ENCODE results near the gene TTLL10.
"Not testable (repeated sequence)": the region's sequence is repeated elsewhere in the genome, so short reads cannot be mapped to it uniquely, and the experiment has no call there.

Gene TTLL10

GRCh38 chr1:1146596-1146995 lies 27.1 kb upstream of the TTLL10 start:
- no peak for DNase-seq
- Mint-ChIP-seq H3K27ac (no peak overlapping the region), H3K4me1 (ENCODE audit: low read depth) (peaks cover 21% of the 10 kb centered on the region), H3K27me3 (no peaks in the 10 kb centered on the region), H3K4me3 (no peak overlapping the region), H3K9me3 (no peaks in the 10 kb centered on the region), H3K36me3 (ENCODE audit: low read depth) (no peaks in the 10 kb centered on the region)

- Mint-ChIP-seq H3K4me1 (ENCODE audit: low read depth) (peaks cover 12% of the 10 kb centered on the region), H3K4me3 (no peak overlapping the region), H3K27ac (no peak overlapping the region), H3K9me3 (peaks cover 10% of the 10 kb centered on the region), H3K27me3 (no peaks in the 10 kb centered on the region), H3K36me3 (ENCODE audit: low read depth) (no peaks in the 10 kb centered on the region)
- no peak for DNase-seq
Measured at GRCh38 chr1:1148061-1148460, 25.6 kb upstream of the TTLL10 start.

GRCh38 chr1:1148569-1148968 lies 25.1 kb upstream of the TTLL10 start:
- Mint-ChIP-seq H3K27ac (no peak overlapping the region), H3K27me3 (no peaks in the 10 kb centered on the region), H3K4me1 (ENCODE audit: low read depth) (peaks cover 8% of the 10 kb centered on the region), H3K9me3 (peaks cover 15% of the 10 kb centered on the region), H3K4me3 (no peak overlapping the region), H3K36me3 (ENCODE audit: low read depth) (no peaks in the 10 kb centered on the region)
- DNase-seq, result no peak

DNA sequence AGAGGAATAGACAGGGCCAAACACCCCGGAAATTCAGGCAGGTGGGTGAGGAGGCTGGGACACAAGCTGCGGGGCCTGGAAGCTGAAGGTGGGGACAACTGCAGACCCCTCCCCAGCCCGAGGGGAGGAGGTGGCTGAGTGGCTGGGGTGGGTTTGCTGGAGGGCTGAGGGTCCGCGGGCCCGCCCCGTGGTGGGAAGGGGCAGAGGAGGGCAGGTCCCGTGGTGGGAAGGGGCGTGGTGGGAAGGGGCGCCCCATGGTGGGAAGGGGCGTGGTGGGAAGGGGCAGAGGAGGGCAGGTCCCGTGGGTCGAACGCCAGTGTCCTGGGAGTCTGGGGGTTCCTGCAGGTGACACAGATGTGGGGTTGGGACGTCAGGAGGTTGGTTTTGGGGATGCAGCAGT lies 24.3 kb upstream of the TTLL10 start:
- no peak overlapping the region for H3K27ac Mint-ChIP-seq
- H3K9me3 Mint-ChIP-seq, result peaks cover 16% of the 10 kb centered on the region
- DNase-seq, result no peak
- no peaks in the 10 kb centered on the region for H3K27me3 Mint-ChIP-seq
- H3K4me3 Mint-ChIP-seq, result no peak overlapping the region
- no peaks in the 10 kb centered on the region for H3K36me3 Mint-ChIP-seq (ENCODE audit: low read depth)
- H3K4me1 Mint-ChIP-seq (ENCODE audit: low read depth), result no peaks in the 10 kb centered on the region

DNA sequence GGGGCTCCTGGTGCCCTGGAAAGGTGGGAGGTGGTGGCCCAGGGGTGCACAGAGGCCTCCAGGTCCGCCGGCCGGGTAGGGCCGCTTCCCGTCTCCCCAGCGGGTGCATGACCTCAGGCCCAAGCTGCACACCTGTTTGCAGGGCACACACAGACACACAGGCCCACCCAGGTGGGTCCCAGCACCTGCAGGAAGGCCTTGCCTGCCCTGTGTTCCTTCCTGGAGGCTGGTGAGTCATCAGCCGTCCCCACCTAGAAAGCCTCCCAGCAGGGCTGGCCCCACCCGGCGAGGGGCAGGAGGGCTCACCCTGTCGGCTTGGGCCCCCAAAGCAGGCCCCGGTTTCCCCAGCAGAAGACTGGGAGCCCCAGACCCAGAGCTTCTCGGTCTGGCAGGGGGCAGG lies 23.6 kb upstream of the TTLL10 start:
- H3K36me3 Mint-ChIP-seq (ENCODE audit: low read depth), result no peaks in the 10 kb centered on the region
- H3K4me3 Mint-ChIP-seq, result no peak overlapping the region
- DNase-seq, result no peak
- no peaks in the 10 kb centered on the region for H3K27me3 Mint-ChIP-seq
- H3K9me3 Mint-ChIP-seq, result peaks cover 17% of the 10 kb centered on the region
- H3K27ac Mint-ChIP-seq, result no peak overlapping the region
- H3K4me1 Mint-ChIP-seq (ENCODE audit: low read depth), result no peaks in the 10 kb centered on the region

DNA sequence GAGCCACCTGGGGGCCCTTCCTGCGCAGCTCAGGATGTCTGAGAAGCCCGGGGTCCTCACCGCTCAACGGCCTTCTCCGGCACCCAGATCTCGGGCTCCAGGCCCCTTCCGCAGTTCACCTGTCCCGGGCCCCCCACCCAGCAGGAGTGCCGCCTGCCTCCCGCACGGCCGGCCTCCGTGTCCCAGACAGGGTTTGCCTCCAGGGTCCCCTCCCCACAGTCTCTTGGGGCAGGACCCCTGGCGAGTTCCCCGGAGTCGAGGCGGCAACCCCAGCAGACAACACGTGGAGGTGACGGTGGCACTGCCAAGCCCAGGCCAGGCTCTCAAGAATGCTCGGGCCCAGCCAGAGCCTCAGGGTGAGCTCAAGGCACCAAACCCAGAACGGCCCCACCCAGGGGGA lies 22.4 kb upstream of the TTLL10 start:
- H3K36me3 Mint-ChIP-seq (ENCODE audit: low read depth), result no peaks in the 10 kb centered on the region
- DNase-seq, result no peak
- no peak overlapping the region for H3K27ac Mint-ChIP-seq
- no peaks in the 10 kb centered on the region for H3K4me1 Mint-ChIP-seq (ENCODE audit: low read depth)
- H3K9me3 Mint-ChIP-seq, result peaks cover 21% of the 10 kb centered on the region
- H3K27me3 Mint-ChIP-seq, result no peaks in the 10 kb centered on the region
- H3K4me3 Mint-ChIP-seq, result no peak overlapping the region

DNA sequence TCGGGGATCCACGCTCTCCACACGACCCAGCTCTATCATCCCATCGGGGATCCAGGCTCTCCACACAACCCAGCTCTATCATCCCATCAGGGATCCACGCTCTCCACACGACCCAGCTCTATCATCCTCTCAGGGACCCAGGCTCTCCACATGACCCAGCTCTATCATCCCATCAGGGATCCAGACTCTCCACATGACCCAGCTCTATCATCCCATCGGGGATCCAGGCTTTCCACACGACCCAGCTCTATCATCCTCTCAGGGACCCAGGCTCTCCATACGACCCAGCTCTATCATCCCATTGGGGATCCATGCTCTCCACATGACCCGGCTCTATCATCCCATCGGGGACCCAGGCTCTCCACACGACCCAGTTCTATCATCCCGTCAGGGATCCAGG lies 21.2 kb upstream of the TTLL10 start:
- not testable (repeated sequence) for H3K4me3 Mint-ChIP-seq; H3K4me1 Mint-ChIP-seq (ENCODE audit: low read depth); H3K27me3 Mint-ChIP-seq; DNase-seq; H3K36me3 Mint-ChIP-seq (ENCODE audit: low read depth)
- H3K27ac Mint-ChIP-seq, result peak overlapping the region; percentile 47
- H3K9me3 Mint-ChIP-seq, result peaks cover 21% of the 10 kb centered on the region

GRCh38 chr1:1153215-1153614 lies 20.5 kb upstream of the TTLL10 start:
- H3K4me3 Mint-ChIP-seq; H3K4me1 Mint-ChIP-seq (ENCODE audit: low read depth); H3K27me3 Mint-ChIP-seq; H3K36me3 Mint-ChIP-seq (ENCODE audit: low read depth); DNase-seq: not testable (repeated sequence)
- Mint-ChIP-seq H3K9me3 (peaks cover 21% of the 10 kb centered on the region), H3K27ac (peak overlapping the region; percentile 68)

- Mint-ChIP-seq H3K36me3 (ENCODE audit: low read depth) (no peaks in the 10 kb centered on the region), H3K27ac (peak overlapping the region; percentile 68), H3K4me3 (no peak overlapping the region)
Measured at GRCh38 chr1:1153874-1154273, 19.8 kb upstream of the TTLL10 start.

DNA sequence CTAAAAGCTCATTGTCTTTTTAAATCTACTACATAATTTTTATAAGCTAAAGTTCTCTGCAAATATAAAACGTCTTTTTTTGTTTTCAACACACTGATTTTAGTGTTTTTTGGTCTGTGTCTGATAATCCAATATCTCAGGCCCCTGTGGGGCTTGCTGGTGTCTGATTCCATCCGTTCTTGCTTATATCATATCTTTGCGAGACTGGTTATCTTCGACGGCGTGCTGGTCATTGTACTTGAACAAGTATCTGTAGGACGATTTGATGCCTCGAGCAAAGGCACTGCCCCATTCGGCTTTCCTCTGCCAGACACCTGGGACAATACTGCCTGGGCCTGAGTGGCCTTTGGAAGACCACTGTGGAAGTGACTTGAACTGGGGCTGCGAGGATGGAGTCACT lies 18.4 kb upstream of the TTLL10 start:
- DNase-seq, result no peak
- no peak overlapping the region for H3K4me3 Mint-ChIP-seq
- H3K36me3 Mint-ChIP-seq (ENCODE audit: low read depth), result no peaks in the 10 kb centered on the region
- no peak overlapping the region for H3K27ac Mint-ChIP-seq
- no peaks in the 10 kb centered on the region for H3K4me1 Mint-ChIP-seq (ENCODE audit: low read depth)
- H3K27me3 Mint-ChIP-seq, result no peaks in the 10 kb centered on the region
- H3K9me3 Mint-ChIP-seq, result peaks cover 21% of the 10 kb centered on the region

More at GRCh38 chr1:1153874-1154273, 19.8 kb upstream of the TTLL10 start:
- Mint-ChIP-seq H3K27me3 (no peaks in the 10 kb centered on the region), H3K4me1 (ENCODE audit: low read depth) (no peaks in the 10 kb centered on the region), H3K9me3 (peaks cover 21% of the 10 kb centered on the region)
- DNase-seq, result no peak

DNA sequence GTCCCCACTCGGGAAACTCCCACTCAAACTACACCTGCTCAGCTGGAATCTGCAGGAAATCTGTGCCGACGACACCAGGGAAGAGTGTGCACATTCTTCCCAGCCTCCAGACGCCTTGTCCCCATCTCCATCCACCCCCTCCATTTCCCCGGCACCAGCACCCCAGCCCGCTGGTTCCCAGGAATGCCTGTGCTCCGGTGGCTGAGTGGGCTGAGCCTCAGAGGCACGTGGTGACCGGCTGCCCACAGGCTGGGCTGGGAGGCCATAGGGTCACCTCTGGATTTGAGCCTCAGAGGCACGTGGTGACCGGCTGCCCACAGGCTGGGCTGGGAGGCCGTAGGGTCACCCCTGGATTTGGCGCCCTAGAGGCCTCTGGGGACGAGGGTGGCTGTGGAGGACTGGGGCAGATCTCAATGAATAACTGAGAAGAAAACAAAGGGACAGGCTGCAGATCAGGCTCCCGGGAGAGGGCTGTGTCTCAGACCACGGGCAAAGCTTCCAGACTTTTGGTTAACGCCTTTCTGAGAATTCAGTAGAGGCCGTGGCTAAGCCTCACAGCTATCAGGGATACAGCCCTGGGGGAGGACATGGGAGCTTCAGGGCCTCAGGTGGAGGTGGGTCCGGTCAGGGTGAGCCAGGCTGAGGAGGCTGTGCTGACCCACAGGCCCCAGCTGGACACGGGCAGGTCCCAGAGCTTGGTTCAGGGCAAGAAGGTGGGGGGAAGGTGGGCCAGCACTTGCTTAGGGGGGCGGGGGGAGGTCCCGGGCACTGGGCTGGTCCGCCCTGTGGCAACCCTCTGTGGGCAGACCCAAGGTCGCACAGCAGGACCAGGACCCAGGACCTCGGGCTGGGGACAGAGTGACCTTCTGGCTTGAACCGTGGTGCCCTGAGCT lies 17.3 kb upstream of the TTLL10 start:
- Mint-ChIP-seq H3K4me3 (peak overlapping the region; percentile 41), H3K9me3 (peaks cover 21% of the 10 kb centered on the region), H3K4me1 (ENCODE audit: low read depth) (no peaks in the 10 kb centered on the region), H3K27ac (no peak overlapping the region), H3K36me3 (ENCODE audit: low read depth) (no peaks in the 10 kb centered on the region), H3K27me3 (no peaks in the 10 kb centered on the region)
- DNase-seq, result no peak

DNA sequence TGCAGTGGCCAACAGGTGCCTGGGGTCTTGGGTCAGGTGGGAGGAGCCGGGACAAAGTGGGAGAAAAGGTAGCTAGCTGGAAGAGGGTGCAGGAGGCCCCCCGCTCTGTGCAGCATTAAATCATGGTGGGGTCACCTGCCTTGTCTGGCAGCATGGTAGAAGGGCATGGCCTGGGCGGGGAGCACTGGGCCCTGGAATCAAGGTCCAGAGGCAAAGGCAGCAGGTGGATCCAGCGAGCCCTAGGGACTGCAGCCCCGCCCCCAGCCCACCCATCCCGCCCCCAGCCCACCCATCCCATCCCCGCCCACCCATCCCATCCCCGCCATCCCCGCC lies 16.7 kb upstream of the TTLL10 start:
- Mint-ChIP-seq H3K4me3 (peak overlapping the region; percentile 29), H3K27ac (no peak overlapping the region), H3K36me3 (ENCODE audit: low read depth) (no peaks in the 10 kb centered on the region), H3K27me3 (no peaks in the 10 kb centered on the region), H3K4me1 (ENCODE audit: low read depth) (no peaks in the 10 kb centered on the region), H3K9me3 (peaks cover 21% of the 10 kb centered on the region)
- DNase-seq, result no peak

GRCh38 chr1:1157426-1157913 lies 16.2 kb upstream of the TTLL10 start:
- H3K9me3 Mint-ChIP-seq, result peaks cover 16% of the 10 kb centered on the region
- peak; percentile 81 for DNase-seq
- H3K4me3 Mint-ChIP-seq, result peak overlapping the region; percentile 72
- peak overlapping the region; percentile 50 for H3K27ac Mint-ChIP-seq
- no peaks in the 10 kb centered on the region for H3K27me3 Mint-ChIP-seq
- no peaks in the 10 kb centered on the region for H3K36me3 Mint-ChIP-seq (ENCODE audit: low read depth)
- no peaks in the 10 kb centered on the region for H3K4me1 Mint-ChIP-seq (ENCODE audit: low read depth)

DNA sequence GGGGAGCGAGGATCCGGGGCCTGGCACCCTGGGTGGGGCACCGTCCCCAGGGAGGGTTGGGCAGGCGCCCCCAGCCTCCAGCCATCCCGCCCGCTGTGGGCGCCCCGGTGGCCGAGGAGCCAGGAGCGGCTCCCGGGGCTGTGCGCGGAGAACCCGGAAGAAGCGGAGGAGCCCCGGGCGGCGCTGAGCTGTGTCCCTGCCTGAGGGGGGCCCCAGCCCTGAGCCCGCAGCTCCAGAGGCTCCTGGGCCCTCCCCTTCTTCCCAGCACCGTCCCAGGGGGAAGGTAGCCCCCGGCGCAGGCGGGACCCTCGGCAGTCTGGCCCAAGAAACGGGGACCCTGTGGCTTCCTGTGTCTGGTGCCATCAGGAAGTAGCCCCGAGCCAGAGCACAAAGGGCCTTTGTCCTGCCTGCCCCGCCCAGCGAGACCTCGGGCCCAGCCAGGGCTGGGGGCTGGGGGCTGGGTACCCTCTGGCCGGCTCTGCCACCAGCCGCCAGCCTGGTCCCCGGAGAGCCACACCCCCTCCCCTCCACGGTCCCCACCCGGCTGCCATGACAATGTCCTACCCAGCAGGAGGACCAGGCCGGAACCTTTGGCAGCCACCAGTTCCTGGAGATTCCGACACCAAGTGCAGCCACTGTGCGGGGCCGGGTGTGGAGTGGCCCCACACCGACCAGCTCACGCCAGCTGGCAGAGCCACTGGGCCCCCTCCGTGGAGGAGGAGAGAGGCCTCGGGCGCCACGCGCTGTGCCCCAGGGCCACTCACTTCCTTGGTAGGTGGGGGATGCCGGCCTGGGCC lies 15.6 kb upstream of the TTLL10 start:
- Mint-ChIP-seq H3K27ac (no peak overlapping the region), H3K27me3 (no peaks in the 10 kb centered on the region), H3K4me3 (peak overlapping the region; percentile 72), H3K36me3 (ENCODE audit: low read depth) (no peaks in the 10 kb centered on the region), H3K9me3 (peaks cover 10% of the 10 kb centered on the region), H3K4me1 (ENCODE audit: low read depth) (no peaks in the 10 kb centered on the region)
- peak; percentile 70 for DNase-seq

Measured in activated T-cell treated with anti-CD3 and anti-CD28 coated beads, Interleukin-2, amount 50 U/mL, for 24 hours (primary cell).